Measurements from ENCODE around the gene POTEJ.
"Not testable (repeated sequence)": the region's sequence is repeated elsewhere in the genome, so short reads cannot be mapped to it uniquely, and the experiment has no call there.

The POTEJ gene

GRCh38 chr2:130611140-130611539, at the start of gene POTEJ:
Gene POTEJ (plus strand): TSS chr2:130611440. CDS start chr2:130611533, 93 bp downstream.
- not testable (repeated sequence) for DNase-seq

DNA sequence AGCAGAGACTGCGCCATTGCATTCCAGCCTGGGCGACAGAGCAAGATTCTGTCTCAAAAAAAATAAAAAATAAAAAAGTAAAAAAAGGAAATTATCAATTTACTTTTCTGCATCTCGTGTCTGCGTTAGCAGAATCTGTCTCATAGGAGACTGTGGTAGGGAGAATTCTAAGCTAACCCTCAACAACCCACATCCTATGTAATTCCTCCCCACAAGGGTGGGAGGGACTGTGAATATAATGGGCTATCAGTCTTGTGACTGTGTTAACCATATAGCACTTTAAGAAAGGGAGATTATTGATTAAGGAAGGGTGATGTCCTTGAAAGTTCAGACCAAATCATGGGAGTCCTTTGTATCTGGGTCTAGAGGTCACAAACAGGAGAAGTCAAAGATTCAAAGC, 45.1 kb upstream of the POTEJ start:
- DNase-seq, result not testable (repeated sequence)

GRCh38 chr2:130571929-130572328, 39.3 kb upstream of the POTEJ start:
- DNase-seq, result not testable (repeated sequence)

GRCh38 chr2:130574230-130574629, 37.0 kb upstream of the POTEJ start:
- DNase-seq, result not testable (repeated sequence)

GRCh38 chr2:130576209-130576784, 34.9 kb upstream of the POTEJ start:
- DNase-seq, result not testable (repeated sequence)

GRCh38 chr2:130577559-130577958, 33.7 kb upstream of the POTEJ start:
- DNase-seq, result not testable (repeated sequence)

GRCh38 chr2:130579121-130579520, 32.1 kb upstream of the POTEJ start:
- DNase-seq, result not testable (repeated sequence)

GRCh38 chr2:130581491-130581890, 29.7 kb upstream of the POTEJ start:
- peak in 1 of 2 donors; percentile 9 for DNase-seq

DNA sequence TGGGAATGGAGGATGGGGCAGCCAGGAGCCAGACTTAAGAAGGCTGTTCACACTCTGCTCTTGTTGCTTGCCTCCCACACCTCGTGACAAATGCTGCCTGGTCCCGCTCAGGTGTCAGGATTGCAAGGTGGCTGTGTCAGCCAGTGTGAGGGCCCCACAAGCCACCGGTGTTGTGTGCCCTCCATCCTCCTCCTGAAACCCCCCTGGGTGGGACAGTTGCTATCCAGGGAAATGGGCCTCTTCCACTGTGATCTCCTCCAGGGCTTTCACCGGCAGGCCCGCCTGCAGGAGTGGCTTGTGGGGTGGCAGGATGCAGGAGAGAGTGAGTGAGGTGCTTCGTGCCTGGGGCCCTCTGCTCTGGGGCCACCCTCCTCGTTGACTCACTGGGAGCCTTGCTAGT, 28.3 kb upstream of the POTEJ start:
- not testable (repeated sequence) for DNase-seq

GRCh38 chr2:130583582-130583981, 27.7 kb upstream of the POTEJ start:
- not testable (repeated sequence) for DNase-seq

- peak in 1 of 2 donors; percentile 8 for DNase-seq
These were observed 26.5 kb upstream of the POTEJ start for GRCh38 chr2:130584726-130585125.

DNA sequence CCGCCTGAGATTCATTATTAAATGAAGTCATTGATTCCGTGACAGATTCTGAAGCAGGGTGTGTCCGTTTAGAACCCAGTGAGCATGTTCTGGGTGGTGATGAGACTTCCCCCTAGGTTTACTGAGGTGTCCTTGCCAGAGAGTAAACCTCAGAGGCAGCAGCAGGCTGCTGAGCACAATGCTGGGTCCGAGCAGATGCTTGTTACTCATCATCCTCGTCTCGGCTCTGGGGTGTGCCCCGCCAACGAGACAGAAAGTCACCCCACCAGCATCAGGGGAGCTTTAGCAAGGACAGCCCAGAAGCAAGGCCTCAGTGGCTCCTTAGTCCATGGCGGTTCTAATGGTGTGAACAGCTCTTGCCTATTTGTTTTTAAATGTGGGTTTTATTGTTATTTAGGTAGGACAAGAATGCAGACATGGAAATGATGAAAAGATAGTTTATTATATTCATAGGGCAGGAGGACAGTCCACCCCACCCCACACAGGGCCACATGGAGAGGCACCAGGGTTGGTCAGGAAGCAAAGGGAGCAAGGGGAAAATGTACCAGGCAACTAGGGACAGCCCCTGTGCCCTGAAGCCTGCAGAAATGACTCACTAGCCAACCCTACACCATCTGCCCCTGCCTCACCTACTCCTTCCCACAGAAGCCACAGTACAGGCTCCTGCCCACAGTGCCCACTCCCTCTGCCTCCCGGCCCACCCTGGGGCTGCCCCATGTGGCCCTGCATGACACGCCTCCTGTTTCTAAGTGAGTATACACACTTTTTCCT, 22.4 kb upstream of the POTEJ start:
- not testable (repeated sequence) for DNase-seq

DNA sequence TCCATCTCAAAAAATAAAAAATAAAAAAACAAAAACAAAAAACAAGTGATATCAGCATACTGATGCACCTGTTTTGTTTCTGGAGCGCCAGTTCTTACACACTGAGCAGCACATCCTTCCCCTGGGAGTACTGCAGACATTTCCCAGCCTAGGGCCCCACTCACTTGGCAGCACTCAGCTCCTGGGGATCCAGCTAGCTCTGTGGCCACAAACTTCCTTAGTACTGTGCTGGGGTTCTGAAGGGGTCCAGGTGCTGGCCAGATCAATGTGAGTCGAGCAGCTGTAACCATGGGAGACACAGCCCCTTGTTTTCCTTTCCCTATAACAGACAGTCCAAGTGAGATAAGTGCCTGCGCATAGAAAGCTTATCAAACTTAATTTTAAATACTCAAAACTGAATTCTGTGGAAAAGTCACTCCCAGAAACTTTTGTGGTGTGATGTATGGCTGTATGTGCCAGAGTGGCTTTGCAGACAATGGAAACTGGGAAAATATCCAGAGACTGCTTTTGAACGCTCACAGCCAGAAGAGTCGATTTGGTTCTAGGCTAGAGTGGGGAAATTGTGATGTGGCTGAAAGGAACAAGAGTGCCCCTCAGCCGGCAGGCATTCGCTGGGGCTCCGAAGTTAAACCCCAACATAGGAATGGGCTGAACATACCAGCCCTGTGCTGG, 20.9 kb upstream of the POTEJ start:
- DNase-seq, result not testable (repeated sequence)

GRCh38 chr2:130590842-130591359, 20.3 kb upstream of the POTEJ start:
- not testable (repeated sequence) for DNase-seq

DNA sequence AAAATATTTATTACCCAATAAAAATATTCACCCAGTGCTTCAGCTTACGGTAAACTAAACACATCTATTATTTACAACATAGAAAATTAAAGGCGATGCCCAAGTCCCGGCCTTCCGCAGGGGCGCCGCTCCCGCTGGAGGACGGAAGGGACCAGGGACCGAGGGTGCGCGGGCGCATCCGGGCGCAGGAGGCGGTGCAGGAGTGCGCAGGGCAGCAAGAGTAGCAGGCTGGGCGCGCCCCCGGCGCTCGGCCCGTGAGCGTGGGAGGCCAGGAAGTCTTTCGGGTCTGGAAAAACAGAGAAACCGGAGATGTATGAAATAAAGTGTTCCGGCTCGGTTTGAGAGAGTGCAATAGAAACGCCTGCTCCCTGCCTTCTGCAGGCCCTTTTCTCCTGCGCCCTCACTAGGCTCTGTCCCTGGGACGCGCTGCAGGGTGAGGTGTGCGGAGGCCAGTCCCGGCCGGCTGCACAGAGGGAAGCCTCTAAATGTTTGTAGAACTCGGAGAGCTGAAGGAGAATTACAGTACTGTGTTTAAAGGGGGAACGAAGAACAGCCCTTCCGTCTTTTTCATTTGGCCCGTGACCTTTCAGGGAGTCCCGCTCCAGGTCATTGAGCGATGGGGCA, 18.3 kb upstream of the POTEJ start:
- not testable (repeated sequence) for DNase-seq

GRCh38 chr2:130594011-130594410, 17.2 kb upstream of the POTEJ start:
- DNase-seq, result not testable (repeated sequence)

GRCh38 chr2:130596757-130597156, 14.5 kb upstream of the POTEJ start:
- not testable (repeated sequence) for DNase-seq

DNA sequence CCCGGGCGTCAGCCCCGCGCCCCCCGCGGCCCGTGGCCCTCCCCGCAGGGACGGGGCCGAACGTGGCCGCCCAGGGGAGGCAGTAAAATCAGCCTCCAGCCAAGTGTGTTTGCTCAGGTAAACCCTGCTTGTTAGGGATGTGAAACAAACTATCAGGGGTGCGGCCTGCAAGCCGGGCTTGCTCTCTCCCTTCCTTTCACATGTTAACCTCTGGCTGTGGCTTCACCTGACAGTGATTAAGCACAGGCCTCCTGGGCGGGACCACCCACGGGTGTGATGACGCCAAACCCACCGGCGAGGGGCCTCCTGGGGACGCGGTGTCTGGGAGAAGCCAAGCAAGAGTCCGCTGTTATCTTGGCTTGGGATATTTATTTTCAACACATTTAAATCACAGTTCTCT, 13.2 kb upstream of the POTEJ start:
- not testable (repeated sequence) for DNase-seq

DNA sequence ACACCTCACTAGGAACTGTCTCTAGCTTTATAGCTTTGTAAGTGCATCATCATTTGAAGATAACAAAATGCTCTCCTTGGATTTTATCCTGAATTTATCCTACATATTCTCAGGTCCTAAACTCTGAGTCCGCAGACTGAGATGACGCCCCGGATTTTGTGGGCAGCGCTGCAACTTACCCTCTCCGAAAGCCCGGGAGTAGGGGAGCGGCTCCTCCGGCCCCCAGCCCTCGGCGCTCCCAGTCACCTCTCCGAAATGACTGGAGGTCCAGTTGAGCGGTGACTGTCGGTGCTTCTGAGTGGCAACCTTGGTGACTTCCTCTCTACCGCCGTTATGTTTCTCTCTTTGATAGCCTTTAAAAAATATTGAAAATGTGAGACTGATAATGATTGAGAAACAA, 12.8 kb upstream of the POTEJ start:
- not testable (repeated sequence) for DNase-seq

DNA sequence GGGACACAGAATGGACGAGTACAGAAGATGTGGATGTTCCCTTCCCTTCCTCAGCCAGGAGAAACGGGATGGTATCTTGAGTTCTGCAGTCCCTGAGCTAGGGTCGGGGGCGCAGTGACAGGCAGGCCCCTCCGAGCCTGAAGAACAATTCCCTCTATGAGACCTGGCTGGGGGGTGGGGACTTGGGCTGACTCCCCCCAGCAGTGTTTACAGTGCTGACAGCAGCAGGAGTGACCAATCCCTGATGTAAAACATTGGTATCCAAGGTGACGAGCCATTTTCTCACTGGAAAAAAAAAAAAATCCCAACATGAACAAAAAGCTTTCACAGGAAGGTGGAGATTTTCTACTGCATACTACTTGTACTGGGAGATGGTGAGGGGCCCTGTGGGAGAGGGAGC, 11.8 kb upstream of the POTEJ start, which contains the start of gene CFC1:
CFC1 (minus strand) TSS at position 183 of the 400 bp plus-strand sequence. CDS start 288 bp downstream, outside the sequence.
- not testable (repeated sequence) for DNase-seq

DNA sequence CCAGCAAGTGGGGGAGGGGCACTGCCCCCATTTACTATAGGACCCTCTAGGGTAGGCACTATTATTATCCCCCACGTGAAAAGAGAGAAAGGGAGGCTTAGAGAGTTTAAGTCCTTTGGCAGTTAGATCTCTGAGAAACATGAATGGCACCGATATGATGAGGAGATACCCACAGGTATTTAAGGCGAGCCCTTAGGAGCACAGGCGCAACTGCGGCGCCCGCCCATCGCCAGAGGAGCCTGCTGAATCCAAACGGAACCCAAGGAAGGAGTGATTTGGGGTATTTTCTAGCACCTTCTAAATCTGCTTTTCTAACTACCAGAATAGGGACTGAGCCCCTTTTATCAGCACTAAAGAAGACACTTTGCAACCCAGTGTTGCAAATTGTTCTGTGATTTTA, 11.3 kb upstream of the POTEJ start:
- DNase-seq, result not testable (repeated sequence)

- DNase-seq, result not testable (repeated sequence)
These were observed 9.5 kb upstream of the POTEJ start for GRCh38 chr2:130601648-130602302.
